MCF 10A (cell line): ENCODE results near the gene NOP56. TPM values are rescaled to one million over a fixed set of nuclear protein-coding genes. Genes with fewer than 3 reads are reported as not detected.
"Not testable (repeated sequence)": the region's sequence is repeated elsewhere in the genome, so short reads cannot be mapped to it uniquely, and the experiment has no call there.

ENCODE experiments used
- BruUV-seq: library from RNA; stranded (reverse); fragments of 400-500 nt; replicated peaks from 2 replicates; lab custom pipeline; 2021; lab: Mats Ljungman, UMichigan
- CTCF ChIA-PET: fragments of 300-600 bp; sonication (Branson Sonifier 250); formaldehyde crosslinking; extraction: SDS; loops from one replicate; lab custom pipeline; 2021; ENCODE audit warnings: antibody characterized with exemption, inconsistent platforms; lab: Yijun Ruan, JAX
- POLR2A ChIA-PET: fragments of 300-600, 350-650 bp; sonication (Branson Sonifier 250); formaldehyde crosslinking; extraction: SDS; loops from one replicate; lab custom pipeline; 2020; ENCODE audit warnings: antibody characterized with exemption, inconsistent platforms; lab: Yijun Ruan, JAX
- DNase-seq: peaks from one replicate; pipeline ENCODE4 v3.0.0-alpha.2; 2018; ENCODE audit not compliant: unreplicated experiment
- H3K27ac Mint-ChIP-seq: one replicate; pipeline ENCODE4 v1.8.0; 2022; ENCODE audit warnings: mild to moderate bottlenecking, low read depth, mixed read lengths; ENCODE audit not compliant: unreplicated experiment
- H3K27me3 Mint-ChIP-seq: one replicate; pipeline ENCODE4 v1.8.0; 2022; ENCODE audit warnings: mixed read lengths; ENCODE audit not compliant: insufficient read depth, unreplicated experiment
- H3K36me3 Mint-ChIP-seq: one replicate; pipeline ENCODE4 v1.8.0; 2022; ENCODE audit warnings: mild to moderate bottlenecking, moderate library complexity, mixed read lengths; ENCODE audit not compliant: insufficient read depth, unreplicated experiment
- H3K4me1 Mint-ChIP-seq: one replicate; pipeline ENCODE4 v1.8.0; 2022; ENCODE audit warnings: mixed read lengths; ENCODE audit not compliant: insufficient read depth, unreplicated experiment
- H3K4me3 Mint-ChIP-seq: one replicate; pipeline ENCODE4 v1.8.0; 2022; ENCODE audit warnings: mild to moderate bottlenecking, moderate library complexity, mixed read lengths; ENCODE audit not compliant: unreplicated experiment
- H3K9me3 Mint-ChIP-seq: one replicate; pipeline ENCODE4 v1.8.0; 2022; ENCODE audit warnings: mixed read lengths; ENCODE audit not compliant: unreplicated experiment
- intact Hi-C: fragments of 100-400 bp; cut with micrococcal nuclease; formaldehyde crosslinking; loops from 2 replicates; pipeline ENCODE4 v1.14.1; 2022
- total RNA-seq: library from RNA; stranded (reverse); gene quantifications from 2 replicates; pipeline ENCODE4 v1.2.3, GENCODE V29; 2022
- TF ChIP-seq, protein P1 (sequence below): fragments of 200-600 bp; IDR thresholded peaks from one replicate; pipeline ENCODE4 v1.8.0; 2022; ENCODE audit warnings: antibody characterized with exemption, mild to moderate bottlenecking; ENCODE audit not compliant: unreplicated experiment

NOP56 gene
- total RNA-seq, 1 experiment from 2014 or later: 340 TPM

DNA sequence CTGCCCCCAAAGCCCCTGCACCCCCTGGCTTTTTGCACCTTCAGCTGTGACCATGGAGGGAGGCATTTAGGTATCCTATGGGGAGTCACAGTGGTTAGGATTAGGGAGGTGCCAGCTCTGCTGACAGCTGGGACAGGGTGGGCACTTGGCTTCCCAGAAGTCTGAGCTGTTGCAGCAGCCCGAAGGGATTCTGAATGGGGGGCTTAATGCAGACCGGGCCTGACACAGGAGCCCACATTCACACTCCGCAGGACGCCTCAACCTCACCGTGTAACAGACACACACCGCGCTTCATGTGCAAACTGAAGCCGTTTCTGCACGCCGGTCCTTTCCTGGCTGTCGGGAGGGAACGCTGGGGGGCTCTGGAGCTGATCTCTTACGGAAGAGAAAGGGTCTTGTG is 42.1 kb downstream of the NOP56 start:
- H3K4me1 Mint-ChIP-seq: peaks cover 8% of the 10 kb centered on the region
- BruUV-seq: no TSS peak
- intact Hi-C loops: no loop called here
- TF ChIP-seq, protein P1, sequence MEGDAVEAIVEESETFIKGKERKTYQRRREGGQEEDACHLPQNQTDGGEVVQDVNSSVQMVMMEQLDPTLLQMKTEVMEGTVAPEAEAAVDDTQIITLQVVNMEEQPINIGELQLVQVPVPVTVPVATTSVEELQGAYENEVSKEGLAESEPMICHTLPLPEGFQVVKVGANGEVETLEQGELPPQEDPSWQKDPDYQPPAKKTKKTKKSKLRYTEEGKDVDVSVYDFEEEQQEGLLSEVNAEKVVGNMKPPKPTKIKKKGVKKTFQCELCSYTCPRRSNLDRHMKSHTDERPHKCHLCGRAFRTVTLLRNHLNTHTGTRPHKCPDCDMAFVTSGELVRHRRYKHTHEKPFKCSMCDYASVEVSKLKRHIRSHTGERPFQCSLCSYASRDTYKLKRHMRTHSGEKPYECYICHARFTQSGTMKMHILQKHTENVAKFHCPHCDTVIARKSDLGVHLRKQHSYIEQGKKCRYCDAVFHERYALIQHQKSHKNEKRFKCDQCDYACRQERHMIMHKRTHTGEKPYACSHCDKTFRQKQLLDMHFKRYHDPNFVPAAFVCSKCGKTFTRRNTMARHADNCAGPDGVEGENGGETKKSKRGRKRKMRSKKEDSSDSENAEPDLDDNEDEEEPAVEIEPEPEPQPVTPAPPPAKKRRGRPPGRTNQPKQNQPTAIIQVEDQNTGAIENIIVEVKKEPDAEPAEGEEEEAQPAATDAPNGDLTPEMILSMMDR: no peak
- CTCF ChIA-PET: interaction anchor here (1.9 kb wide), 1 partner anchor 58 kb away, joined by 4 read pairs; no protein-coding TSS in a partner anchor
- no peak overlapping the region for H3K4me3 Mint-ChIP-seq
- H3K27ac Mint-ChIP-seq: no peak overlapping the region
- H3K27me3 Mint-ChIP-seq: peaks cover 80% of the 10 kb centered on the region
- H3K36me3 Mint-ChIP-seq: no peaks in the 10 kb centered on the region
- POLR2A ChIA-PET: interaction anchor here (0.9 kb wide), 1 partner anchor 13 kb away, joined by 3 read pairs; no protein-coding TSS in a partner anchor
- no peak for DNase-seq
- no peaks in the 10 kb centered on the region for H3K9me3 Mint-ChIP-seq

DNA sequence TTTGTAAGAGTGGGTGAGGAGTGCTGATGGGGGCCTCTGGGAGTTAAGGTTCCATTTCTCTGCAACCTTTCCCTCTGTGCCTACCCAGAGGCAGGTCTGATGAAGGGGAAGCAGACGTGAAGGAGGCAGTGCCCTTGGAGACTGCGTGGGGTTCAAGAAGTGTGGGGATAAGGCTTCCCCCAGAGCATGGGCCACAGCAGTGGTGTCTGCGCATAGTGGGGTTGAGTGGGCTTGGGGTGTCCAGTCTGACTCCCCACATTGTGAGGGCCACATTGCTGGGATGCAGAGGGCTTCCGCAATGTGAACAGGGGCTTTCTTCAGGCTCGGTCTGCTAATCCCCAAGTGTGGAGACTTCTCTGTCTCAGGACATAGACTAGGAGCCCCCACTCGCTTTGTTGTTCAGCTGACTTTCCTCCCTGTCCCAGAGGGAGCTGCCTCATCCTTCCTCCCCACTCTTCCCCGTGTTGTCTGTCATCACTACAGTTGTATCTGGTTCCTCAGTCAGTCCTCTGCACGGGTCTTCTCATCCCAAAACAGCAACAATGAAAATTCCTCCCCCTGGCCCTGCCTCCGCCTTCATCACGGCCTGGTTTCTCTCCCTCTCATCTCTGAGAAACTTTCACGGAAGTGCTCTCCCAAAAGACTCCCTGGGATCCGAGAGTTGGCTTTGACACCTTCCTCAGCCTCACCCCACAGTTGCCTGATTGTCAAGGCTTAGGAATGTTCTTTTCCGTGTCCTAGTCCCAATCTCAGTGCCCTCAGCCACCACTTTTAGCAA is 43.0 kb downstream of the NOP56 start:
- Mint-ChIP-seq H3K4me1 (peaks cover 8% of the 10 kb centered on the region), H3K9me3 (no peaks in the 10 kb centered on the region), H3K4me3 (no peak overlapping the region), H3K36me3 (no peaks in the 10 kb centered on the region), H3K27ac (no peak overlapping the region), H3K27me3 (peaks cover 79% of the 10 kb centered on the region)
- intact Hi-C loops: no loop called here
- POLR2A ChIA-PET: no interaction called here
- BruUV-seq: no TSS peak
- CTCF ChIA-PET: interaction anchor here (1.9 kb wide), 1 partner anchor 57 kb away, joined by 4 read pairs; no protein-coding TSS in a partner anchor
- TF ChIP-seq, protein P1: no peak
- DNase-seq: no peak

DNA sequence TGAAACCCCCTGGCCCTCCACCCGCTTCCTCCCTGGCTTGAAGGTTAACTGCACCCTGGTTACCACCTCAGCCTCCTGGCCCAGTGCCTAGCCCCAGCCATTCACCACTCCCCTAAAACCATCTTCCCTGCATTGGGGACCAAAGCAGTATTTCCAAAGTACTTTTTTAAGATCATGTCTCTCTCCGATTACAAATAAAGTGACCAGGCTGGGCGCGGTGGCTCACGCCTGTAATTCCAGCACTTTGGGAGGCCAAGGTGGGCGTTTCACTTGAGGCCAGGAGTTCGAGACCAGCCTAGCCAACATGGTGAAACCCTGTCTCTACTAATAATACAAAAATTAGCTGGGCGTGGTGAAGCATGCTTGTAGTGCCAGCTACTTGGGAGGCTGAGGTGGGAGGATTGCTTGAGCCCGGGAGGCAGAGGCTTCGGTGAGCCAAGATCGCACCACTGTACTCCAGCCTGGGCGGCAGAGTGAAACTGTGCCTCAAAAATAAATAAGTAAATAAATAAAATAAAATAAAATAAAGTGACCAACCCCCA is 43.6 kb downstream of the NOP56 start:
- BruUV-seq, DNase-seq, H3K4me1 Mint-ChIP-seq, H3K36me3 Mint-ChIP-seq, H3K4me3 Mint-ChIP-seq, intact Hi-C loops, H3K27ac Mint-ChIP-seq, H3K9me3 Mint-ChIP-seq: not testable (repeated sequence)
- CTCF ChIA-PET: interaction anchor here (1.9 kb wide), 1 partner anchor 57 kb away, joined by 4 read pairs; no protein-coding TSS in a partner anchor
- POLR2A ChIA-PET: interaction anchor here (0.7 kb wide), 1 partner anchor 282 kb away, joined by 4 read pairs; no protein-coding TSS in a partner anchor
- H3K27me3 Mint-ChIP-seq: peaks cover 79% of the 10 kb centered on the region

DNA sequence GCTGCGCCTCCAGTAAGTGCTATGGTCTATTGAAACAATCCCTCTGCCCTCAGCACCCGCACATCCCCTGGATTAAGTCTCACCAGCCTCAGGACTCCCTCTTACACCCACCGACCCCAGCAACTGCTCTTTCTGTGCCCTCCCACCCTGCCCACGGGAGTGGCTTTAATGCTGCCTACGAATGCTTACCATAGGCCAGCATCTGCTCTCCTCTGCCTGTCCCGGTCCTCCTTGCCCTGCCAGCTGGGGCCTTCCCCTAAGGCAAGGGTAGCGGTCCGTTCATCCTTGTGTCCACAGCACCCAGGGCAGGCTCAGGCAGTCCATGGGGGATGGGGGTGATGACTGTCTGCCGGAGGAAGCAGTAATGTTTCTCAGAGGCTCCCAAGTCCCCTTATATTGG is 44.2 kb downstream of the NOP56 start:
- intact Hi-C loops: no loop called here
- H3K9me3 Mint-ChIP-seq: no peaks in the 10 kb centered on the region
- BruUV-seq: no TSS peak
- no peak for DNase-seq
- no peak overlapping the region for H3K27ac Mint-ChIP-seq
- CTCF ChIA-PET: interaction anchor here (0.6 kb wide), 1 partner anchor 17 kb away, joined by 3 read pairs; no protein-coding TSS in a partner anchor
- TF ChIP-seq, protein P1: no peak
- peaks cover 6% of the 10 kb centered on the region for H3K4me1 Mint-ChIP-seq
- no peaks in the 10 kb centered on the region for H3K36me3 Mint-ChIP-seq
- peaks cover 76% of the 10 kb centered on the region for H3K27me3 Mint-ChIP-seq
- POLR2A ChIA-PET: interaction anchor here (0.7 kb wide), 1 partner anchor 282 kb away, joined by 4 read pairs; no protein-coding TSS in a partner anchor
- H3K4me3 Mint-ChIP-seq: no peak overlapping the region
